Kidney capillary endothelial cell (primary cell): ENCODE measurements around the gene MRAP.
A peak's percentile ranks its signal among the peaks of the same experiment; 100 is the strongest.

Source experiments
- DNase-seq: peaks from one replicate; pipeline ENCODE4 v3.0.0-alpha.2; 2018; ENCODE audit warnings: low spot score

MRAP gene

GRCh38 chr21:32322676-32323075 is 24.0 kb downstream of the MRAP start:
- no peak for DNase-seq

GRCh38 chr21:32325706-32326105 is 27.1 kb downstream of the MRAP start:
- no peak for DNase-seq

- peak; percentile 73 for DNase-seq
Measured at GRCh38 chr21:32328595-32328994, 29.9 kb downstream of the MRAP start.

GRCh38 chr21:32329331-32329730 is 30.7 kb downstream of the MRAP start:
- DNase-seq, result peak; percentile 76

GRCh38 chr21:32329776-32330175 is 31.1 kb downstream of the MRAP start:
- peak; percentile 95 for DNase-seq

GRCh38 chr21:32330784-32331311 is 32.2 kb downstream of the MRAP start:
- DNase-seq, result no peak

- no peak for DNase-seq
Measured at GRCh38 chr21:32331444-32332305, 33.0 kb downstream of the MRAP start.

- no peak for DNase-seq
Measured at GRCh38 chr21:32332463-32332951, 33.9 kb downstream of the MRAP start.

- DNase-seq, result no peak
Measured at GRCh38 chr21:32333953-32334673, 35.5 kb downstream of the MRAP start.

GRCh38 chr21:32334980-32335531 is 36.4 kb downstream of the MRAP start:
- no peak for DNase-seq

- DNase-seq, result no peak
Measured at GRCh38 chr21:32335601-32336575, 37.2 kb downstream of the MRAP start.

GRCh38 chr21:32336711-32337110 is 38.1 kb downstream of the MRAP start:
- no peak for DNase-seq

- DNase-seq, result no peak
Measured at GRCh38 chr21:32337206-32337605, 38.6 kb downstream of the MRAP start.

GRCh38 chr21:32338209-32338921 is 39.7 kb downstream of the MRAP start:
- no peak for DNase-seq

GRCh38 chr21:32340863-32341848 is 42.5 kb downstream of the MRAP start:
- DNase-seq, result no peak

- no peak for DNase-seq
Measured at GRCh38 chr21:32346951-32347350, 48.3 kb downstream of the MRAP start.

GRCh38 chr21:32347351-32347750 is 48.7 kb downstream of the MRAP start:
- DNase-seq, result no peak

- no peak for DNase-seq
Measured at GRCh38 chr21:32347977-32348376, 49.3 kb downstream of the MRAP start.

- DNase-seq, result no peak
Measured at GRCh38 chr21:32348604-32349332, 50.1 kb downstream of the MRAP start.
